Measurements from ENCODE around the gene BHLHA15. TPM values are rescaled to one million over a fixed set of nuclear protein-coding genes. Genes with fewer than 3 reads are reported as not detected.

The BHLHA15 gene
- total and polyA plus RNA-seq, 2 of the 13 experiments (the other 11 are each of a cell fraction or from before 2014, with no cell fraction given), result 1.9 to 6.1 TPM

GRCh38 chr7:98217623-98218582 lies 6.7 kb downstream of the BHLHA15 start:
- H3K4me3 ChIP-seq (replicated peaks in 1 of 3; ENCODE audit: insufficient read depth in 1 of 3, low read depth in 2 of 3, low read length in 3 of 3), result peak overlapping the region in 1 of 3 experiments; percentile 30; a peak in 1 of 6 replicates
- DNase-seq (ENCODE audit: low spot score), result peak; percentile 38
- ChIA-PET CTCF (ENCODE audit: low intra/inter-chr PET ratio, low total read pairs) (no interaction called here), POLR2A (no interaction called here)
- intact Hi-C loops (cut with micrococcal nuclease; ENCODE audit: unreplicated experiment) (no loop called here), in situ Hi-C loops (cut with HindIII; ENCODE audit: extremely low pct_ligation_motif_present, low pct_unique_long_range_greater_than_20kb) (no loop called here)
- no peak for FAIRE-seq
- no TSS peak for BruUV-seq (replicated peaks)
- H2AFZ ChIP-seq (ENCODE audit: low read length), result no peak overlapping the region
- H3K4me1 ChIP-seq (ENCODE audit: insufficient read depth, low read length), result peaks cover 22% of the 10 kb centered on the region
- no peaks in the 10 kb centered on the region for H4K20me1 ChIP-seq (ENCODE audit: insufficient read depth, low read length)
- peak; percentile 67 for ATAC-seq
- H3K36me3 ChIP-seq (replicated peaks in 1 of 2; ENCODE audit: control insufficient read depth in 1 of 2, insufficient read depth in 2 of 2, low read length in 2 of 2), result no peaks in the 10 kb centered on the region; a peak in 1 of 5 replicates
- no peak overlapping the region for H3K9ac ChIP-seq (ENCODE audit: insufficient read depth, low read depth, low read length)
- H3K27ac ChIP-seq (ENCODE audit: extremely low read length, insufficient read depth, low read length), result peak overlapping the region; percentile 10
- H3K79me2 ChIP-seq (ENCODE audit: insufficient read depth, low read length), result no peaks in the 10 kb centered on the region
- H3K27me3 ChIP-seq (ENCODE audit: control insufficient read depth in 1 of 2, insufficient read depth in 2 of 2, low read length in 2 of 2), result no peaks in the 10 kb centered on the region
- H3K4me2 ChIP-seq (ENCODE audit: low read depth, low read length), result peak overlapping the region; percentile 35
- no peaks in the 10 kb centered on the region for H3K9me3 ChIP-seq (ENCODE audit: low read length)
- 56% methylated on average over 28 of the region's 41 CpGs for WGBS (ENCODE audit: low lambda C conversion rate)
- TF ChIP-seq ZNF687 (CRISPR knock-in tag; IDR thresholded peaks at IDR 0.05) (peak; percentile 25; the same call in 1 of the 2 replicates), MZF1 (CRISPR knock-in tag; IDR thresholded peaks at IDR 0.05; ENCODE audit: borderline replicate concordance) (no peak), LBX2 (CRISPR knock-in tag; IDR thresholded peaks at IDR 0.05; ENCODE audit: borderline replicate concordance) (no peak), GATAD1 (CRISPR knock-in tag; IDR thresholded peaks at IDR 0.05) (no peak), FOXC1 (CRISPR knock-in tag; IDR thresholded peaks at IDR 0.05; ENCODE audit: borderline replicate concordance) (no peak), ZNF501 (CRISPR knock-in tag; IDR thresholded peaks at IDR 0.05) (no peak), FOXO4 (CRISPR knock-in tag; conservative IDR thresholded peaks at IDR 0.05) (no peak), ZNF557 (CRISPR knock-in tag; IDR thresholded peaks at IDR 0.05) (no peak), MAFK (conservative IDR thresholded peaks at IDR 0.05 in 1 of 2, IDR thresholded peaks at IDR 0.05 in 1 of 2; ENCODE audit: low read length in 2 of 2) (no peak), ZNF530 (CRISPR knock-in tag; IDR thresholded peaks at IDR 0.05; ENCODE audit: low read depth) (no peak), ZNF567 (CRISPR knock-in tag; IDR thresholded peaks at IDR 0.05; ENCODE audit: borderline replicate concordance) (no peak), ZSCAN21 (CRISPR knock-in tag; IDR thresholded peaks at IDR 0.05; ENCODE audit: borderline replicate concordance) (0 out of 2 replicates have a peak, but pooled peaks have one; percentile 24), ZNF660 (CRISPR knock-in tag; IDR thresholded peaks at IDR 0.05; ENCODE audit: borderline replicate concordance, low read depth) (no peak), ZSCAN20 (CRISPR knock-in tag; IDR thresholded peaks at IDR 0.05; ENCODE audit: borderline replicate concordance) (no peak), MIER2 (CRISPR knock-in tag; IDR thresholded peaks at IDR 0.05) (no peak), KDM5B (CRISPR knock-in tag; IDR thresholded peaks at IDR 0.05; ENCODE audit: borderline replicate concordance) (0 out of 2 replicates have a peak, but pooled peaks have one; percentile 33)
- TF ChIP-seq, protein P1, sequence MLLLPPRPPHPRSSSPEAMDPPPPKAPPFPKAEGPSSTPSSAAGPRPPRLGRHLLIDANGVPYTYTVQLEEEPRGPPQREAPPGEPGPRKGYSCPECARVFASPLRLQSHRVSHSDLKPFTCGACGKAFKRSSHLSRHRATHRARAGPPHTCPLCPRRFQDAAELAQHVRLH (CRISPR knock-in tag; IDR thresholded peaks at IDR 0.05; ENCODE audit: borderline replicate concordance, low read depth), result no peak

Measured in HepG2 (cell line).